HEK293T (cell line): ENCODE data around the gene PIP5K1B.

Experiments used
- CTCF ChIA-PET: fragments of 350-600 bp; formaldehyde crosslinking; extraction: SDS; loops from one replicate; lab custom pipeline; 2021; ENCODE audit warnings: antibody characterized with exemption, inconsistent platforms; lab: Yijun Ruan, JAX
- POLR2A ChIA-PET: fragments of 350-600 bp; formaldehyde crosslinking; extraction: SDS; loops from one replicate; lab custom pipeline; 2020; ENCODE audit warnings: antibody characterized with exemption, inconsistent platforms; lab: Yijun Ruan, JAX
- DNase-seq: peaks from one replicate; pipeline ENCODE4 v3.0.0; 2012; ENCODE audit warnings: mixed read lengths; ENCODE audit errors: extremely low spot score
- ARNT ChIP-seq: fragments of 450-650 bp; IDR thresholded peaks from 2 replicates; pipeline ENCODE4 v1.6.1; 2017; ENCODE audit warnings: mild to moderate bottlenecking
- BHLHE40 ChIP-seq: fragments of 450-650 bp; IDR thresholded peaks from 2 replicates; pipeline ENCODE4 v1.6.1; 2016; ENCODE audit warnings: mild to moderate bottlenecking, moderate library complexity, borderline replicate concordance
- CTBP1 ChIP-seq: fragments of 450-650 bp; IDR thresholded peaks from 2 replicates; pipeline ENCODE4 v1.6.1; 2016; ENCODE audit warnings: borderline replicate concordance
- ELF4 ChIP-seq: fragments of 450-650 bp; IDR thresholded peaks from 2 replicates; pipeline ENCODE4 v1.6.1; 2017; ENCODE audit warnings: antibody characterized with exemption
- FOXA1 ChIP-seq: fragments of 450-650 bp; IDR thresholded peaks from 2 replicates; pipeline ENCODE4 v1.6.1; 2016; ENCODE audit warnings: mild to moderate bottlenecking
- FOXK2 ChIP-seq: fragments of 450-650 bp; IDR thresholded peaks from 2 replicates; pipeline ENCODE4 v1.6.1; 2016; ENCODE audit warnings: mild to moderate bottlenecking
- FOXM1 ChIP-seq: fragments of 450-650 bp; IDR thresholded peaks from 2 replicates; pipeline ENCODE4 v1.6.1; 2017; ENCODE audit warnings: mild to moderate bottlenecking, borderline replicate concordance
- HDGF ChIP-seq: fragments of 450-650 bp; IDR thresholded peaks from 2 replicates; pipeline ENCODE4 v1.6.1; 2017; ENCODE audit warnings: antibody characterized with exemption, borderline replicate concordance
- L3MBTL2 ChIP-seq: fragments of 450-650 bp; conservative IDR thresholded peaks from 2 replicates; pipeline ENCODE4 v1.6.1; 2016; ENCODE audit warnings: mild to moderate bottlenecking
- LEF1 ChIP-seq: fragments of 450-650 bp; IDR thresholded peaks from 2 replicates; pipeline ENCODE4 v1.6.1; 2017; ENCODE audit warnings: mild to moderate bottlenecking, borderline replicate concordance
- NFRKB ChIP-seq: fragments of 450-650 bp; IDR thresholded peaks from 2 replicates; pipeline ENCODE4 v1.6.1; 2016; ENCODE audit warnings: mild to moderate bottlenecking, moderate library complexity
- SP1 ChIP-seq: fragments of 450-650 bp; IDR thresholded peaks from 2 replicates; pipeline ENCODE4 v1.6.1; 2017
- SUZ12 ChIP-seq: fragments of 450-650 bp; IDR thresholded peaks from 2 replicates; pipeline ENCODE4 v1.6.1; 2016; ENCODE audit warnings: mild to moderate bottlenecking
- TARDBP ChIP-seq: fragments of 450-650 bp; IDR thresholded peaks from 2 replicates; pipeline ENCODE4 v1.6.1; 2016
- ZNF384 ChIP-seq: fragments of 450-650 bp; IDR thresholded peaks from 2 replicates; pipeline ENCODE4 v1.6.1; 2016
- TF ChIP-seq, protein P1 (sequence below): fragments of 450-650 bp; IDR thresholded peaks from 2 replicates; pipeline ENCODE4 v1.6.1; 2016

Gene PIP5K1B

GRCh38 chr9:68821911-68822310 is 116.9 kb downstream of the PIP5K1B start:
- no peak for DNase-seq
- CTCF ChIA-PET, result no interaction called here
- POLR2A ChIA-PET, result no interaction called here
- TF ChIP-seq BHLHE40 (no peak), CTBP1 (no peak), LEF1 (no peak)

DNA sequence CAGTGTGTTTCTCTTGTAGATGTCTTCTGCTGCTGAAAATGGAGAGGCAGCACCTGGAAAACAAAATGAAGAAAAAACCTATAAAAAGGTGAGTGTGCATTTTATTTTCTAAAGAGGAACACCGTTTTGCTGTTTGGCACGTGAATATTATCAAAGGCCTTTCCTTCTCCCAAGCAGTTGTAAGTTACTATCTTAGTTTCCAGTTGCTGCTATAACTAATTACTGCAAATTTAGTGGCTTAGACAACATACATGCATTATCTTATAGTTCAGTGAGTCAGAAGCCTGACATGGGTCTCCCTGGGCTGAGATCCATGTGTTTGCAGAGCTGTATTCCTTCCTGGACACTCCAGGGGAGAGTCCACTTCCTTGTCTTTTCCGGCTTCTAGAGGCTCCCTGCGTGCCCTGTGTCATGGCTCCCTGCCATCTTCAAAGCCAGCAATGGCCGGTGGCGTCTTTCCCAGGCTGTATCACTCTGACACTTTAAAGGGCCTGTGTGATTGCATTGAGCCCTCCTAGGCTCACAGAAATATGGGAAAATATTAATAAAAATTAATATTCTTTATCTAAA is 117.6 kb downstream of the PIP5K1B start:
- DNase-seq, result no peak
- POLR2A ChIA-PET, result no interaction called here
- CTCF ChIA-PET, result no interaction called here
- TF ChIP-seq ARNT (no peak), TARDBP (no peak), FOXK2 (no peak), FOXM1 (no peak), NFRKB (no peak), BHLHE40 (no peak), L3MBTL2 (no peak), SP1 (no peak), CTBP1 (no peak), ZNF384 (no peak), SUZ12 (no peak), FOXA1 (no peak), HDGF (no peak)
- TF ChIP-seq, protein P1, sequence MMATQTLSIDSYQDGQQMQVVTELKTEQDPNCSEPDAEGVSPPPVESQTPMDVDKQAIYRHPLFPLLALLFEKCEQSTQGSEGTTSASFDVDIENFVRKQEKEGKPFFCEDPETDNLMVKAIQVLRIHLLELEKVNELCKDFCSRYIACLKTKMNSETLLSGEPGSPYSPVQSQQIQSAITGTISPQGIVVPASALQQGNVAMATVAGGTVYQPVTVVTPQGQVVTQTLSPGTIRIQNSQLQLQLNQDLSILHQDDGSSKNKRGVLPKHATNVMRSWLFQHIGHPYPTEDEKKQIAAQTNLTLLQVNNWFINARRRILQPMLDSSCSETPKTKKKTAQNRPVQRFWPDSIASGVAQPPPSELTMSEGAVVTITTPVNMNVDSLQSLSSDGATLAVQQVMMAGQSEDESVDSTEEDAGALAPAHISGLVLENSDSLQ, result no peak

- DNase-seq, result no peak
- POLR2A ChIA-PET, result interaction anchor here (0.9 kb wide), 1 partner anchor 46 kb away, joined by 3 read pairs; a partner anchor contains a TSS
- TF ChIP-seq ARNT (no peak), L3MBTL2 (no peak), BHLHE40 (no peak), SUZ12 (no peak), TARDBP (no peak), CTBP1 (no peak), LEF1 (no peak), FOXA1 (no peak), NFRKB (no peak), FOXM1 (no peak), ELF4 (no peak), HDGF (no peak), SP1 (no peak), FOXK2 (no peak)
- TF ChIP-seq, protein P1, result no peak
- CTCF ChIA-PET, result no interaction called here
Measured at GRCh38 chr9:68825762-68826472, 120.9 kb downstream of the PIP5K1B start.

GRCh38 chr9:68827837-68828744 is 123.1 kb downstream of the PIP5K1B start:
- CTCF ChIA-PET, result no interaction called here
- POLR2A ChIA-PET, result no interaction called here
- DNase-seq, result no peak
- TF ChIP-seq ARNT (no peak), FOXK2 (no peak), FOXA1 (no peak), LEF1 (no peak), BHLHE40 (no peak), NFRKB (no peak), L3MBTL2 (no peak), HDGF (no peak), ELF4 (no peak), FOXM1 (no peak), TARDBP (no peak), SUZ12 (no peak), CTBP1 (no peak), SP1 (no peak)
- TF ChIP-seq, protein P1, result no peak

DNA sequence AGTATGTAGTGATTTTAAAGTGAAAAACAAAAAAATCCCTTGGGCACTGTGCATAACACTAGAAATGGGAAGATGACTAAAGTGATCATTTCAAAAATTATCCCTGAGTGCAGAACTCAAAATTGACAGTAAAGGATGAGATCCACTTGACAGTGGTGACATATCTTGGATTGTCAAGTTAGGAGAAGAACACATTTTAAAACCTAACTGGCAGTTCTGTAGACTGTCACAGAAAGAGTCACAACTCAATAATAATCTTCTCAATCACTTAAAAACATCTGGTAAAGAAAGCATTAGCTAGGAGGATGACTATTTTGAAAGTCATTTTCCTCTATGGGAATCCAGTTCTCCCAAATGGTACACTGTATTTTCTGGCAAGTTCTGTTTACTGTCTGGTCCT is 127.1 kb downstream of the PIP5K1B start:
- POLR2A ChIA-PET, result no interaction called here
- no peak for DNase-seq
- CTCF ChIA-PET, result interaction anchor here (1.4 kb wide), 1 partner anchor 8 kb away, joined by 4 read pairs; no protein-coding TSS in a partner anchor

More for the DNA sequence above, 127.1 kb downstream of the PIP5K1B start:
- no peak for TF ChIP-seq ARNT
- TF ChIP-seq ELF4, result no peak
- TF ChIP-seq TARDBP, result no peak
- no peak for TF ChIP-seq FOXA1
- TF ChIP-seq HDGF, result no peak
- no peak for TF ChIP-seq FOXM1
- no peak for TF ChIP-seq NFRKB
- TF ChIP-seq SUZ12, result no peak
- TF ChIP-seq LEF1, result no peak
- no peak for TF ChIP-seq SP1
